ENCODE results near the gene AP3B1.

DNA sequence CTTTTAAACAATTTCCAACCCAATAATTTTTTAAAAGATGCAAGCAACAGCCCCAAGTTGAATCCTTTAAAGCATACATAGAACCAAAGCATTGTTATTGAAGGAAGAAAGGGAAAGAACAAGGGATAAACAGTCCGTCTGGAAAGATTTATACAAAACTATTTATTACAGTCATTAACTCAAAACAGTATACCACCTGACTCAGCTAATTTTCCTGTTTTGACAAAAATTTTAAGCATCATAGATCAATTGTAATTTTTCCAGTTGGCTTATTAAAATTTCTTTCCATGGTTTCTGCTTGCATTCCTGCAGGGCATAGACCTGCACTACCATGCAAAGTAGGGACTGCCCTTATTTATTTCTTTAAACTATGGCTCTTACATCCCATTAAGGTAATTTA, 29.9 kb downstream of the AP3B1 start:
- TF ChIP-seq, protein P1, sequence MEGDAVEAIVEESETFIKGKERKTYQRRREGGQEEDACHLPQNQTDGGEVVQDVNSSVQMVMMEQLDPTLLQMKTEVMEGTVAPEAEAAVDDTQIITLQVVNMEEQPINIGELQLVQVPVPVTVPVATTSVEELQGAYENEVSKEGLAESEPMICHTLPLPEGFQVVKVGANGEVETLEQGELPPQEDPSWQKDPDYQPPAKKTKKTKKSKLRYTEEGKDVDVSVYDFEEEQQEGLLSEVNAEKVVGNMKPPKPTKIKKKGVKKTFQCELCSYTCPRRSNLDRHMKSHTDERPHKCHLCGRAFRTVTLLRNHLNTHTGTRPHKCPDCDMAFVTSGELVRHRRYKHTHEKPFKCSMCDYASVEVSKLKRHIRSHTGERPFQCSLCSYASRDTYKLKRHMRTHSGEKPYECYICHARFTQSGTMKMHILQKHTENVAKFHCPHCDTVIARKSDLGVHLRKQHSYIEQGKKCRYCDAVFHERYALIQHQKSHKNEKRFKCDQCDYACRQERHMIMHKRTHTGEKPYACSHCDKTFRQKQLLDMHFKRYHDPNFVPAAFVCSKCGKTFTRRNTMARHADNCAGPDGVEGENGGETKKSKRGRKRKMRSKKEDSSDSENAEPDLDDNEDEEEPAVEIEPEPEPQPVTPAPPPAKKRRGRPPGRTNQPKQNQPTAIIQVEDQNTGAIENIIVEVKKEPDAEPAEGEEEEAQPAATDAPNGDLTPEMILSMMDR (conservative IDR thresholded peaks at IDR 0.05 in 1 of 2, IDR thresholded peaks at IDR 0.05 in 1 of 2; ENCODE audit: low read depth in 1 of 2, low read length in 2 of 2): no peak
- TF ChIP-seq EZH2 (IDR thresholded peaks at IDR 0.05; ENCODE audit: low read length, missing control alignments): no peak

All from fibroblast of lung (primary cell).